Kidney (tissue), 22 donors: ENCODE results near the gene ZIC5. TPM values are rescaled to one million over a fixed set of nuclear protein-coding genes. Genes with fewer than 3 reads are reported as not detected.
A peak's percentile ranks its signal among the peaks of the same experiment; 100 is the strongest.

Source experiments
- DNase-seq, 5 donors: peaks; one replicate each; pipeline ENCODE4 v3.0.0-alpha.2; 2013 to 2020
- FAIRE-seq: peaks from 2 replicates; lab custom pipeline; 2012; peaks lifted over from hg19 to GRCh38; lab: Jason Lieb, UNC
- H3K27ac ChIP-seq, 2 donors: one replicate each; pipeline ENCODE4 v1.7.0; 2013; ENCODE audit warnings: low read depth in 2 of 2, low read length in 2 of 2, inconsistent platforms in 1 of 2
- H3K27me3 ChIP-seq: one replicate; pipeline ENCODE4 v1.7.1; 2013; ENCODE audit warnings: low read length, inconsistent platforms; ENCODE audit not compliant: control insufficient read depth, insufficient read depth
- H3K36me3 ChIP-seq, 3 donors: one replicate each; pipeline versions ENCODE4 v1.7.0 to v1.7.1; 2013; ENCODE audit warnings: low read length in 3 of 3, control low read depth in 1 of 3, inconsistent platforms in 1 of 3; ENCODE audit not compliant: insufficient read depth in 3 of 3, control insufficient read depth in 2 of 3
- H3K4me1 ChIP-seq, 3 donors: one replicate each; pipeline versions ENCODE4 v1.7.0 to v1.7.1; 2013; ENCODE audit warnings: low read length in 3 of 3, inconsistent platforms in 1 of 3, low read depth in 1 of 3; ENCODE audit not compliant: control insufficient read depth in 2 of 3, insufficient read depth in 2 of 3
- H3K4me3 ChIP-seq, 3 donors: one replicate each; pipeline versions ENCODE4 v1.7.0 to v1.8.1; 2013; ENCODE audit warnings: low read length in 3 of 3, control low read depth in 1 of 3, inconsistent platforms in 1 of 3
- H3K9ac ChIP-seq, 3 donors: one replicate each; pipeline versions ENCODE4 v1.7.0 to v1.7.1; 2013; ENCODE audit warnings: low read length in 3 of 3, control low read depth in 1 of 3, inconsistent platforms in 1 of 3
- H3K9me3 ChIP-seq, 3 donors: one replicate each; pipeline versions ENCODE4 v1.7.0 to v1.7.1; 2013; ENCODE audit warnings: low read length in 3 of 3, control low read depth in 1 of 3, inconsistent platforms in 1 of 3; ENCODE audit not compliant: control insufficient read depth in 2 of 3, insufficient read depth in 1 of 3
- intact Hi-C: fragments of 100-400 bp; cut with DNase I; formaldehyde crosslinking; loops from one replicate; pipeline ENCODE4 v1.11.1; 2022
- long read RNA-seq, 10 donors: library from polyadenylated mRNA in 1 of 10; unstranded in 1 of 10; transcript quantifications; one replicate each; pipeline ENCODE4 v2.0.0 and lab custom pipeline, GENCODE V29; 2021 to 2026
- polyA plus RNA-seq: library from polyadenylated mRNA; stranded (reverse); fragments of 350-450 nt; fragmentation: Illumina TruSeq; extraction: RNeasy Lipid Tissue Mini Kit (QIAGEN cat#74804); gene quantifications from one replicate; pipeline ENCODE4 v1.2.3, GENCODE V29; 2014; ENCODE audit warnings: low read depth, low replicate concordance; ENCODE audit not compliant: insufficient read depth
- total RNA-seq: library from RNA; stranded (reverse); fragmentation: NEBNext Ultra II Directional; extraction: Animal tissue kit (Norgen Biotek cat#: 25700); gene quantifications from one replicate; pipeline ENCODE4 v1.2.1, GENCODE V29; 2021
- TF ChIP-seq, protein P1 (sequence below): IDR thresholded peaks from 3 replicates; pipeline ENCODE4 v1.5.1; 2012; ENCODE audit warnings: mild to moderate bottlenecking, moderate library complexity, borderline replicate concordance; ENCODE audit not compliant: insufficient read depth; ENCODE audit errors: extremely low read depth
- donor health status: control.
- donor health status: control.
- donor health status: control.
- donor health status: control.
- donor health status: control.
- donor health status: DM: yes; HTN: yes; CAD: no.
- donor health status: Normal renal cell carcinoma (clear cell type).

The ZIC5 gene
- total RNA-seq, result not detected
- polyA plus RNA-seq, result not detected
- long read RNA-seq, donor 1, result 0 reads
- long read RNA-seq, donor 2, result 0 reads
- long read RNA-seq, donor 3, result 0 reads
- long read RNA-seq, donor 4, result 0 reads
- long read RNA-seq, donor 5, result 0 reads
- long read RNA-seq, donor 6, result 0 reads
- long read RNA-seq, donor 7, result 0 reads
- long read RNA-seq, donor 8, result 0 reads
- long read RNA-seq, donor 9, result 0 reads
- long read RNA-seq, donor 10, result 0 reads

DNA sequence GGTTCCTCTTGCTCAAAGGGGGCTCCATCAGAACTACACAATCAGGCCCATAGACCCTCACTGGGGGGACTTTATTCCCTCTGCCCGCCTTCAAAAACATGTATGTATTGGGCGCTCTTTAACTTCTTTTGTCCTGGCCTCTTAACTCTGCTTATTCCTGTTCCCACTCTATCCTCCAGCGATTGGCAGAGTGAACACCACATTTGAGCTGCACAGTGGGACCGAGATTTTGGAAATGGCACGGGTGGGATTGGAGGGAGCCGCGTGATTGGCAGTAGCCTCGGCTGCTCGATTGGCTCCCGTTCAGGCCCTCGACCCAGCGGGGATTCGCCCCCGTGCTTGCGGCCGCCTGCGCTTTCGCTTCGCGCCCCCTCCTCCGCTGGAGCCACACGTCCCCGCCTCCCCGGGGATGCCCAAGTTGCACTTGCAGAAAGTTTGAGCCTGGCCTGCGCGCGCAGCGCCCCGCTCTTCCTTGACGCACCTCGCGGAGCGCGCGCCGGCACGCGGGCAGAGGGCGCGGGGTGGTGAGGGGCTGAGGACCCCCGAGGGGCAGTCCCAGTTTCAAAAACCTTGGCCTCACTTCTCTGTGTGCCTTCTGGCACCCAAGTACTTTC lies at the start of gene ZIC5:
ZIC5 (minus strand) TSS at position 192 of the 614 bp plus-strand sequence; CDS start at position 28, 164 bp downstream.
- TF ChIP-seq, protein P1, sequence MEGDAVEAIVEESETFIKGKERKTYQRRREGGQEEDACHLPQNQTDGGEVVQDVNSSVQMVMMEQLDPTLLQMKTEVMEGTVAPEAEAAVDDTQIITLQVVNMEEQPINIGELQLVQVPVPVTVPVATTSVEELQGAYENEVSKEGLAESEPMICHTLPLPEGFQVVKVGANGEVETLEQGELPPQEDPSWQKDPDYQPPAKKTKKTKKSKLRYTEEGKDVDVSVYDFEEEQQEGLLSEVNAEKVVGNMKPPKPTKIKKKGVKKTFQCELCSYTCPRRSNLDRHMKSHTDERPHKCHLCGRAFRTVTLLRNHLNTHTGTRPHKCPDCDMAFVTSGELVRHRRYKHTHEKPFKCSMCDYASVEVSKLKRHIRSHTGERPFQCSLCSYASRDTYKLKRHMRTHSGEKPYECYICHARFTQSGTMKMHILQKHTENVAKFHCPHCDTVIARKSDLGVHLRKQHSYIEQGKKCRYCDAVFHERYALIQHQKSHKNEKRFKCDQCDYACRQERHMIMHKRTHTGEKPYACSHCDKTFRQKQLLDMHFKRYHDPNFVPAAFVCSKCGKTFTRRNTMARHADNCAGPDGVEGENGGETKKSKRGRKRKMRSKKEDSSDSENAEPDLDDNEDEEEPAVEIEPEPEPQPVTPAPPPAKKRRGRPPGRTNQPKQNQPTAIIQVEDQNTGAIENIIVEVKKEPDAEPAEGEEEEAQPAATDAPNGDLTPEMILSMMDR, result no peak
- no peak within 1 kb of the TSS for H3K27ac ChIP-seq
- FAIRE-seq, result no peak
- intact Hi-C loops, result no loop called here
- no peak within 1 kb of the TSS for H3K9ac ChIP-seq
- H3K36me3 ChIP-seq, result no peaks in the 10 kb centered on the region
- no peaks in the 10 kb centered on the region for H3K9me3 ChIP-seq
- peaks cover 0 to 10% (median 0%) of the 10 kb centered on the region in 3 donors for H3K4me1 ChIP-seq
- no peak within 1 kb of the TSS for H3K4me3 ChIP-seq
- DNase-seq, result peak in 3 of 5 donors; percentile 27 to 49 (median 48)
- H3K27me3 ChIP-seq, result peaks cover 69% of the 10 kb centered on the region

DNA sequence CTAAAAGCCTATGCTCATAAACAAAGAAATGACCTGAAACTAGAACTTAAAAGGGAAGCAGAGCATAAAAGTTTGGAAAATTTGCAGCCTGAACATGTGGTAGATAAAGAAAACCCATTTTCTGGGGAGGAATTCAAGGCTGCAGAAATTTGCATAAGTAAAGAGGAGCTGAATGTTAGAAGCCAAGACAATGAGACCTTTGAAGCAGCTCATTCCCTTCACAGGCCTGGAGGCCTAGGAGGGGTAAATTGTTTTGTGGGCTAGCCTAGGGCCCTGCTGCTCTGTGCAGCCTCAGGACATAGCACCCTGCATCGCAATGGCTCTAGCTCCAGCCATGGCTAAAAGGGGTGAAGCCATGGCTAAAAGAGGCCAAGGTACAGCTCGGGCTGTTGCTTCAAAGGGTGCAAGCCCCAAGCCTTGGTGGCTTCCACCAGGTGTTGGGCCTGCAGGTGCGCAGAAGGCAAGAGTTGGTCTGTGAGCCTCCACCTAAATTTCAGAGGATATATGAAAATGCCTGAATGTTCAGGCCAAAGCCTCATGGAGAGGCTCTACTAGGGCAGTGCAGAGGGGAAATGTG lies 48.3 kb upstream of the ZIC5 start:
- no peak overlapping the region for H3K9ac ChIP-seq
- H3K36me3 ChIP-seq, result no peaks in the 10 kb centered on the region
- H3K27ac ChIP-seq, result no peak overlapping the region
- H3K4me3 ChIP-seq, result no peak overlapping the region
- H3K27me3 ChIP-seq, result no peaks in the 10 kb centered on the region
- TF ChIP-seq, protein P1, result no peak
- H3K4me1 ChIP-seq, result no peaks in the 10 kb centered on the region
- intact Hi-C loops, result no loop called here
- FAIRE-seq (no peak), DNase-seq (no peak)
- no peaks in the 10 kb centered on the region for H3K9me3 ChIP-seq

DNA sequence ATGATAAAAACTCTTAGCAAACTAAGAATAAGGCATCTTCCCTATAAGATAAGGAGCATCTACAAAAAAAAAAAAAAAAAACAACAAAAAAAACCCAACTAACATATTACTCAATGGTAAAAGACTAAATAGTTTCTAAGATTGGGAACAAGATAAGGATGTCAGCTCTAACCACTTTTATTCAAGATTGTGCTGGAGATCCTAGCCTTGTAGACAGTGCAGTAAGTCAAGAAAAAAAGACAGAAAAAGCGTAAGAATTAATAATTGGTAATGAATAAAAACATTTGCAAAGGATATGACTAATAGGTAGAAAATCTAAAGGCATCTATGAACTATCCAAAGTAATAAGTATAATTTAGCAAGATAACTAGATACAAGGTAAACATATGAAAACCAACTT lies 43.1 kb upstream of the ZIC5 start:
- no peaks in the 10 kb centered on the region for H3K36me3 ChIP-seq
- H3K27me3 ChIP-seq, result no peaks in the 10 kb centered on the region
- FAIRE-seq, result no peak
- no peak overlapping the region for H3K27ac ChIP-seq
- DNase-seq, result no peak
- intact Hi-C loops, result no loop called here
- no peaks in the 10 kb centered on the region for H3K4me1 ChIP-seq
- H3K9ac ChIP-seq, result no peak overlapping the region
- no peak overlapping the region for H3K4me3 ChIP-seq
- H3K9me3 ChIP-seq, result no peaks in the 10 kb centered on the region
- TF ChIP-seq, protein P1, result no peak
